Measurements from ENCODE around the gene SRSF4. TPM values are rescaled to one million over a fixed set of nuclear protein-coding genes. Genes with fewer than 3 reads are reported as not detected.

The SRSF4 gene
- total RNA-seq, 1 experiment from 2014 or later = 69.0 TPM

GRCh38 chr1:29227511-29227910, 45.8 kb upstream of the SRSF4 start:
- Histone ChIP-seq H3K27ac (ENCODE audit: low read depth, low read length) (no peak overlapping the region), H3K9me2 (ENCODE audit: insufficient read depth) (no peaks in the 10 kb centered on the region), H3K4me2 (ENCODE audit: low read length) (no peak overlapping the region), H3K27me3 (ENCODE audit: insufficient read depth, low read length) (no peaks in the 10 kb centered on the region), H2AFZ (ENCODE audit: low read depth, low read length, poor library complexity, severe bottlenecking) (no peak overlapping the region), H3K4me1 (ENCODE audit: control insufficient read depth in 1 of 2, insufficient read depth in 2 of 2, low read length in 2 of 2) (peaks cover 7 to 21% of the 10 kb centered on the region in 2 experiments; a peak in 3 of 4 replicates), H3K9me3 (ENCODE audit: control insufficient read depth in 1 of 2, insufficient read depth in 1 of 2, low read depth in 1 of 2, low read length in 2 of 2) (no peaks in the 10 kb centered on the region), H4K20me1 (ENCODE audit: insufficient read depth) (no peaks in the 10 kb centered on the region), H3K4me3 (replicated peaks in 1 of 2; ENCODE audit: low read depth in 1 of 2, low read length in 2 of 2) (no peak overlapping the region), H3K36me3 (ENCODE audit: control insufficient read depth in 1 of 2, insufficient read depth in 2 of 2, low read length in 2 of 2) (peaks cover 0 to 1% of the 10 kb centered on the region in 2 experiments; a peak in 2 of 4 replicates), H3K79me2 (ENCODE audit: insufficient read depth, low read length) (peaks cover 59% of the 10 kb centered on the region), H3K9ac (ENCODE audit: low read length) (no peak overlapping the region)
- intact Hi-C loops (cut with micrococcal nuclease) = no loop called here
- TF ChIP-seq EZH2phosphoT487 (IDR thresholded peaks at IDR 0.05; ENCODE audit: borderline replicate concordance) (no peak), TCF7L2 (IDR thresholded peaks at IDR 0.05; ENCODE audit: borderline replicate concordance, extremely low read depth, insufficient read depth, insufficient read length) (no peak), ELF1 (IDR thresholded peaks at IDR 0.05; ENCODE audit: borderline replicate concordance, low read depth) (no peak), POLR2AphosphoS5 (IDR thresholded peaks at IDR 0.05; ENCODE audit: low read depth, low read length) (no peak), POLR2A (IDR thresholded peaks at IDR 0.05; ENCODE audit: borderline replicate concordance, extremely low read depth, insufficient read depth, insufficient read length) (no peak), CBX3 (IDR thresholded peaks at IDR 0.05; ENCODE audit: low read depth) (no peak), FOSL1 (IDR thresholded peaks at IDR 0.05; ENCODE audit: low read depth) (no peak), CEBPB (IDR thresholded peaks at IDR 0.05; ENCODE audit: low read depth) (no peak), SIN3A (IDR thresholded peaks at IDR 0.05; ENCODE audit: low read depth) (no peak), EZH2 (IDR thresholded peaks at IDR 0.05) (no peak)
- TF ChIP-seq, protein P1, sequence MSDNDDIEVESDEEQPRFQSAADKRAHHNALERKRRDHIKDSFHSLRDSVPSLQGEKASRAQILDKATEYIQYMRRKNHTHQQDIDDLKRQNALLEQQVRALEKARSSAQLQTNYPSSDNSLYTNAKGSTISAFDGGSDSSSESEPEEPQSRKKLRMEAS (IDR thresholded peaks at IDR 0.05) = no peak
- TF ChIP-seq, protein P2, sequence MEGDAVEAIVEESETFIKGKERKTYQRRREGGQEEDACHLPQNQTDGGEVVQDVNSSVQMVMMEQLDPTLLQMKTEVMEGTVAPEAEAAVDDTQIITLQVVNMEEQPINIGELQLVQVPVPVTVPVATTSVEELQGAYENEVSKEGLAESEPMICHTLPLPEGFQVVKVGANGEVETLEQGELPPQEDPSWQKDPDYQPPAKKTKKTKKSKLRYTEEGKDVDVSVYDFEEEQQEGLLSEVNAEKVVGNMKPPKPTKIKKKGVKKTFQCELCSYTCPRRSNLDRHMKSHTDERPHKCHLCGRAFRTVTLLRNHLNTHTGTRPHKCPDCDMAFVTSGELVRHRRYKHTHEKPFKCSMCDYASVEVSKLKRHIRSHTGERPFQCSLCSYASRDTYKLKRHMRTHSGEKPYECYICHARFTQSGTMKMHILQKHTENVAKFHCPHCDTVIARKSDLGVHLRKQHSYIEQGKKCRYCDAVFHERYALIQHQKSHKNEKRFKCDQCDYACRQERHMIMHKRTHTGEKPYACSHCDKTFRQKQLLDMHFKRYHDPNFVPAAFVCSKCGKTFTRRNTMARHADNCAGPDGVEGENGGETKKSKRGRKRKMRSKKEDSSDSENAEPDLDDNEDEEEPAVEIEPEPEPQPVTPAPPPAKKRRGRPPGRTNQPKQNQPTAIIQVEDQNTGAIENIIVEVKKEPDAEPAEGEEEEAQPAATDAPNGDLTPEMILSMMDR (IDR thresholded peaks at IDR 0.05 in 2 of 3, conservative IDR thresholded peaks at IDR 0.05 in 1 of 3; ENCODE audit: borderline replicate concordance in 1 of 3, insufficient read depth in 1 of 3, low read depth in 2 of 3, low read length in 2 of 3) = no peak
- TF ChIP-seq, protein P3, sequence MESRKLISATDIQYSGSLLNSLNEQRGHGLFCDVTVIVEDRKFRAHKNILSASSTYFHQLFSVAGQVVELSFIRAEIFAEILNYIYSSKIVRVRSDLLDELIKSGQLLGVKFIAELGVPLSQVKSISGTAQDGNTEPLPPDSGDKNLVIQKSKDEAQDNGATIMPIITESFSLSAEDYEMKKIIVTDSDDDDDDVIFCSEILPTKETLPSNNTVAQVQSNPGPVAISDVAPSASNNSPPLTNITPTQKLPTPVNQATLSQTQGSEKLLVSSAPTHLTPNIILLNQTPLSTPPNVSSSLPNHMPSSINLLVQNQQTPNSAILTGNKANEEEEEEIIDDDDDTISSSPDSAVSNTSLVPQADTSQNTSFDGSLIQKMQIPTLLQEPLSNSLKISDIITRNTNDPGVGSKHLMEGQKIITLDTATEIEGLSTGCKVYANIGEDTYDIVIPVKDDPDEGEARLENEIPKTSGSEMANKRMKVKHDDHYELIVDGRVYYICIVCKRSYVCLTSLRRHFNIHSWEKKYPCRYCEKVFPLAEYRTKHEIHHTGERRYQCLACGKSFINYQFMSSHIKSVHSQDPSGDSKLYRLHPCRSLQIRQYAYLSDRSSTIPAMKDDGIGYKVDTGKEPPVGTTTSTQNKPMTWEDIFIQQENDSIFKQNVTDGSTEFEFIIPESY (IDR thresholded peaks at IDR 0.05; ENCODE audit: extremely low read depth, insufficient replicate concordance, low read length) = no peak
- CTCF ChIA-PET = no interaction called here
- DNase-seq (ENCODE audit: low read depth, low spot score) = no peak
- BruUV-seq (replicated peaks) = no TSS peak
- RAD21 ChIA-PET (ENCODE audit: low non-redundant PET in 1 of 2, low total read pairs in 2 of 2, uncharacterized antibody in 2 of 2, unreplicated experiment in 2 of 2) = no interaction called here
- POLR2A ChIA-PET = no interaction called here
- ATAC-seq = no peak

Data from HCT116 (cell line).